Thymus (tissue), 11 donors: ENCODE measurements around the gene RANBP17. TPM values are rescaled to one million over a fixed set of nuclear protein-coding genes. Genes with fewer than 3 reads are reported as not detected.
"Not testable (repeated sequence)": the region's sequence is repeated elsewhere in the genome, so short reads cannot be mapped to it uniquely, and the experiment has no call there.

Experiments
- DNase-seq, 9 donors: peaks; one replicate each; pipeline ENCODE4 v3.0.0-alpha.2; 2013; ENCODE audit warnings: low spot score in 9 of 9, low read depth in 6 of 9, missing footprints in 1 of 9
- H3K27ac ChIP-seq, 2 donors: one replicate each; pipeline ENCODE4 v1.5.1; 2013; ENCODE audit warnings: control low read depth in 1 of 2, low read depth in 1 of 2, low read length in 1 of 2, mild to moderate bottlenecking in 1 of 2, moderate library complexity in 1 of 2
- H3K27me3 ChIP-seq, 2 donors: one replicate each; pipeline ENCODE4 v1.5.1; 2013; ENCODE audit warnings: low read length in 1 of 2; ENCODE audit not compliant: control insufficient read depth in 2 of 2, insufficient read depth in 1 of 2
- H3K36me3 ChIP-seq, 2 donors: one replicate each; pipeline ENCODE4 v1.5.1; 2013; ENCODE audit warnings: low read length in 1 of 2, mild to moderate bottlenecking in 1 of 2, moderate library complexity in 1 of 2; ENCODE audit not compliant: control insufficient read depth in 2 of 2, insufficient read depth in 2 of 2
- H3K4me1 ChIP-seq, 2 donors: one replicate each; pipeline ENCODE4 v1.5.1; 2013; ENCODE audit warnings: low read length in 2 of 2; ENCODE audit not compliant: control insufficient read depth in 2 of 2, insufficient read depth in 2 of 2
- H3K4me3 ChIP-seq, 2 donors: one replicate each; pipeline ENCODE4 v1.5.1; 2013; ENCODE audit warnings: low read length in 2 of 2, control low read depth in 1 of 2, mild to moderate bottlenecking in 1 of 2
- H3K9me3 ChIP-seq, 2 donors: one replicate each; pipeline ENCODE4 v1.5.1; 2013; ENCODE audit warnings: low read length in 1 of 2, mild to moderate bottlenecking in 1 of 2; ENCODE audit not compliant: control insufficient read depth in 2 of 2, insufficient read depth in 1 of 2
- WGBS: extraction: QIAGEN DNeasy Blood & Tissue Kit; methylation state at CpG from one replicate; pipeline ENCODE4 v1.1.7; 2013; 5-methylcytosine and 5-hydroxymethylcytosine counted together
- polyA plus RNA-seq: library from polyadenylated mRNA; stranded (reverse); fragments of 200-250 nt; gene quantifications from one replicate; pipeline ENCODE4 v1.2.3, GENCODE V29; 2013
- total RNA-seq: library from RNA; stranded (reverse); fragments of 120-200 nt; gene quantifications from one replicate; pipeline ENCODE4 v1.2.4, GENCODE V29; 2013
- donor health status: healthy.

RANBP17 gene
- total and polyA plus RNA-seq, 2 donors, result 2.1 to 6.8 TPM

DNA sequence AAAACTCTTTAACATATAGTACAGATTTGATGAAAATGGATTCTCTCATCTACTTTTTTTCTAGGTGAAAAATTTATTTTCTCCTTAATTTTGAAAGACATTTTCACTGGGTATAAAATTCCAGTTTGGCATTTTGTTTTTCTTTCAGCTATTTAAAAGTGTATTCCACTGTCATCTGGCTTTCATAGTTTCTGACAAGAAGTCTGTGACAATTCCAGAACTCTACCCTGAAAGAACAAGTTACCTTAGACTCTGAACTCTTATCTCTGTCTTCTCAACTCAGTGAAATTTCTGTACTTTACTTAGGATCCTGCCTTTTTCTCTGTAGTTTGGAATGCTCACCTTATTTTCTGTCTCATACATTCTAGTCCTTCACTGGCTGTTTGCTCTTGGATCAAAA is 161.7 kb downstream of the RANBP17 start:
- peaks cover 0 to 11% of the 10 kb centered on the region in 2 donors for H3K9me3 ChIP-seq
- no peaks in the 10 kb centered on the region for H3K4me1 ChIP-seq
- no peak overlapping the region for H3K4me3 ChIP-seq
- H3K36me3 ChIP-seq, result no peaks in the 10 kb centered on the region
- no peaks in the 10 kb centered on the region for H3K27me3 ChIP-seq
- DNase-seq, result no peak
- H3K27ac ChIP-seq, result no peak overlapping the region

DNA sequence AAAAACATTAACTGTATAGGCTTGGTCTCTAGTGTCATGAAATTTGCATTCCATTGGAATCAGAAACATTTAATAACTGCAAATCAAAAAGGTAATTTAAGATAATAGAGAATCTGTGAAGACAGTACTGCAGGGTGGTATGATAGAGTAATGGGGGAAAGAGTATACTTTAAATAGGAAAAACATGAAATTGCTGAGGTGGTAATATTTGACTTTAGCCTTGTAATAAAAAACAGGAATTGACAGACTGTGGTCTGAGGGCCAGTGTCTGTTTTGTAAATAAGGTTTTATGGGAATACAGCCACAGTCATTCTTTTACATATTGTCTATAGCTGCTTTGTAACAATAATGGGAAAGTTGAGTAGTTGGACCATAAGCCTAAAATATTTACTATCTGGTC is 162.3 kb downstream of the RANBP17 start:
- peaks cover 0 to 11% of the 10 kb centered on the region in 2 donors for H3K9me3 ChIP-seq

DNA sequence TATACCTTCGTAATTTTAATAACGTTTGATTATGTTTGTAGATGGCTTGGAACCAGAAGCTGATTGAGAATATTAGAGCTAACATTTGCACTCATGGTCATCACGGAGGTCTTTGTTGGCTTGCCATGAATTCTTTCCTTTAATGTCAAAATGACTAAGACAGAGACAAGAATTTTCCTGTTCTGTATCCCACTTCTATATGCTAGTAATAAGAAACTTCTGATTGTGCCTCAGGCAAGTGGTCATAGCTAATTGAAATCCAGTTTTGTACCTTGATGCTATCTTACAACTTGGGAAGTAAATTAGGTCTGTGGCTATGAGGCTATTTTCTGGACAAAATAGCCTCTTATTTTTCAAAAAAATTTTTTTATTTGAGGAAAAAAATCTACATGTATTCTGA is 167.6 kb downstream of the RANBP17 start:
- WGBS, result over 99% methylated on average over 3 of the region's 3 CpGs
- Histone ChIP-seq H3K27me3 (no peaks in the 10 kb centered on the region), H3K9me3 (no peaks in the 10 kb centered on the region), H3K4me1 (no peaks in the 10 kb centered on the region), H3K36me3 (no peaks in the 10 kb centered on the region), H3K27ac (no peak overlapping the region), H3K4me3 (no peak overlapping the region)
- no peak for DNase-seq

More for the DNA sequence above, 162.3 kb downstream of the RANBP17 start:
- Histone ChIP-seq H3K4me1 (no peaks in the 10 kb centered on the region), H3K27ac (no peak overlapping the region), H3K4me3 (no peak overlapping the region), H3K36me3 (no peaks in the 10 kb centered on the region), H3K27me3 (no peaks in the 10 kb centered on the region)
- DNase-seq, result no peak

DNA sequence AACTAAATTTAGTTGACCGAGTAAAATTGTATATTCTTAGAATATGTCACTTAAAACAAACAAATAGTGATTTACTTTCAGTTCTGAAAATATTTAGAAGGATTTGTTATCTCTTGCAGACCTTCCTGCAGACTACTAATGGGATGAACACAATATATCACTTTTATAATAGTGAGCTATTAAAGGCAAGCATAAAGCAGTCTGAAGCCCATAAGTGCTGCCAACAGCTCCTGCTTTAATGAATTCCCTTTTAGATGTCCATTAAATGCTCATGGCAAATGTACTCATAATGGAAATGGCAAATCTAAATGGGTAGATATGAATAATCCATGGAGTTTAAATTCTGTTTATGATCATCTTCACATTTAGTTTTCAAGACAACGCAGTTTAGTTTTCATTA is 170.2 kb downstream of the RANBP17 start:
- H3K36me3 ChIP-seq, result no peaks in the 10 kb centered on the region
- H3K27me3 ChIP-seq, result no peaks in the 10 kb centered on the region
- no peak overlapping the region for H3K4me3 ChIP-seq
- H3K9me3 ChIP-seq, result no peaks in the 10 kb centered on the region
- no peak for DNase-seq
- no peak overlapping the region for H3K27ac ChIP-seq
- 99% methylated on average over 2 of the region's 2 CpGs for WGBS
- H3K4me1 ChIP-seq, result no peaks in the 10 kb centered on the region

DNA sequence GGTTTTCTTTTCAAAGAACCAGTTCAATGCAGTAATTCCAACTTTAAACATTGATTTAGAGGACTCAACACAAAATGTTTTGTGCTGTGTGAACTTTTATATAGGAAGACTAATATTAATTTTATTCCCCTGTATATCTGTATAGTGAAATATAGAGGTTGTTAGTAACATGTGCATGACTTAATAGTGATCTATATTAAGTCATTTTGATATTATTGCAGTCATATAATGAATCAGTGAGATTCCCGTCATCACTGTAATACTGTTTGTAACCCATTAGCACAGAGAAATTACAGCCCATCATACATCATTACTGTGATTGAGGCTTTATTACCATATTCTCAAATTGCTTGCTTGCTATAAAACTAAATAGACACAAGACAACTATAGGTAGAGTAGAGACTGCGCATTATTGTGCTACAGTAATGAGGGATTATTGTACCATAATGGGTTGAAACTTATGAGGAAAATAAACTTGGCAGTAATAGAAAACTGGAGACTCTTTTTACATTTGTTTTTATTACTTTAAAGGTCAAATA is 170.7 kb downstream of the RANBP17 start:
- Histone ChIP-seq H3K27ac (no peak overlapping the region), H3K4me3 (no peak overlapping the region), H3K27me3 (no peaks in the 10 kb centered on the region), H3K9me3 (no peaks in the 10 kb centered on the region), H3K4me1 (no peaks in the 10 kb centered on the region), H3K36me3 (no peaks in the 10 kb centered on the region)
- no peak for DNase-seq
- 96% methylated on average over 2 of the region's 2 CpGs for WGBS

- WGBS, result 98% methylated on average over 2 of the region's 2 CpGs
- H3K36me3 ChIP-seq, H3K27me3 ChIP-seq, H3K9me3 ChIP-seq, DNase-seq, H3K4me1 ChIP-seq, H3K27ac ChIP-seq, H3K4me3 ChIP-seq: not testable (repeated sequence)
These were observed 180.1 kb downstream of the RANBP17 start for GRCh38 chr5:171041893-171042292.

- 92% methylated on average over 1 of the region's 1 CpG for WGBS
- DNase-seq, result no peak
- H3K4me3 ChIP-seq, result no peak overlapping the region
- no peaks in the 10 kb centered on the region for H3K36me3 ChIP-seq
- no peak overlapping the region for H3K27ac ChIP-seq
- H3K4me1 ChIP-seq, result no peaks in the 10 kb centered on the region
- H3K27me3 ChIP-seq, result no peaks in the 10 kb centered on the region
- peaks cover 0 to 2% of the 10 kb centered on the region in 2 donors for H3K9me3 ChIP-seq
These were observed 189.1 kb downstream of the RANBP17 start for GRCh38 chr5:171050916-171051315.

- Histone ChIP-seq H3K9me3 (peaks cover 0 to 2% of the 10 kb centered on the region in 2 donors), H3K4me3 (no peak overlapping the region), H3K4me1 (no peaks in the 10 kb centered on the region), H3K27ac (no peak overlapping the region), H3K36me3 (no peaks in the 10 kb centered on the region), H3K27me3 (no peaks in the 10 kb centered on the region)
- 96% methylated on average over 3 of the region's 3 CpGs for WGBS
- DNase-seq, result no peak
These were observed 194.1 kb downstream of the RANBP17 start for GRCh38 chr5:171055875-171056454.

- no peak overlapping the region for H3K27ac ChIP-seq
- H3K4me3 ChIP-seq, result no peak overlapping the region
- H3K27me3 ChIP-seq, result no peaks in the 10 kb centered on the region
- H3K4me1 ChIP-seq, result no peaks in the 10 kb centered on the region
- peaks cover 0 to 4% of the 10 kb centered on the region in 2 donors for H3K9me3 ChIP-seq
- H3K36me3 ChIP-seq, result no peaks in the 10 kb centered on the region
- DNase-seq, result no peak
- WGBS, result 90% methylated on average over 2 of the region's 2 CpGs
These were observed 205.8 kb downstream of the RANBP17 start for GRCh38 chr5:171067540-171068130.
